ENCODE measurements around the gene CTIF. TPM values are rescaled to one million over a fixed set of nuclear protein-coding genes. Genes with fewer than 3 reads are reported as not detected.
A peak's percentile ranks its signal among the peaks of the same experiment; 100 is the strongest.

CTIF gene
- total and polyA plus RNA-seq, 12 donors, result 44.5 to 74.1 (median 58.9) TPM

GRCh38 chr18:48742304-48742703, 203.5 kb downstream of the CTIF start:
- DNase-seq (peak in 1 of 2 donors; percentile 43), ATAC-seq (peak in 3 of 8 donors; percentile 43 to 66 (median 54))
- H3K36me3 ChIP-seq, result no peaks in the 10 kb centered on the region
- H3K4me3 ChIP-seq, result no peak overlapping the region
- TF ChIP-seq, protein P1, sequence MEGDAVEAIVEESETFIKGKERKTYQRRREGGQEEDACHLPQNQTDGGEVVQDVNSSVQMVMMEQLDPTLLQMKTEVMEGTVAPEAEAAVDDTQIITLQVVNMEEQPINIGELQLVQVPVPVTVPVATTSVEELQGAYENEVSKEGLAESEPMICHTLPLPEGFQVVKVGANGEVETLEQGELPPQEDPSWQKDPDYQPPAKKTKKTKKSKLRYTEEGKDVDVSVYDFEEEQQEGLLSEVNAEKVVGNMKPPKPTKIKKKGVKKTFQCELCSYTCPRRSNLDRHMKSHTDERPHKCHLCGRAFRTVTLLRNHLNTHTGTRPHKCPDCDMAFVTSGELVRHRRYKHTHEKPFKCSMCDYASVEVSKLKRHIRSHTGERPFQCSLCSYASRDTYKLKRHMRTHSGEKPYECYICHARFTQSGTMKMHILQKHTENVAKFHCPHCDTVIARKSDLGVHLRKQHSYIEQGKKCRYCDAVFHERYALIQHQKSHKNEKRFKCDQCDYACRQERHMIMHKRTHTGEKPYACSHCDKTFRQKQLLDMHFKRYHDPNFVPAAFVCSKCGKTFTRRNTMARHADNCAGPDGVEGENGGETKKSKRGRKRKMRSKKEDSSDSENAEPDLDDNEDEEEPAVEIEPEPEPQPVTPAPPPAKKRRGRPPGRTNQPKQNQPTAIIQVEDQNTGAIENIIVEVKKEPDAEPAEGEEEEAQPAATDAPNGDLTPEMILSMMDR (IDR thresholded peaks at IDR 0.05), result no peak
- no peaks in the 10 kb centered on the region for H3K9me3 ChIP-seq
- H3K27me3 ChIP-seq, result no peaks in the 10 kb centered on the region
- WGBS, 2 donors, result 51 to 58% methylated on average over 9 of the region's 9 CpGs
- intact Hi-C loops (cut with DNase I), result loop anchor here in 1 of 10 donors (10.0 kb wide), 1 partner anchor 58 kb away; no protein-coding TSS in a partner anchor
- peaks cover 12 to 56% (median 43%) of the 10 kb centered on the region in 9 donors for H3K4me1 ChIP-seq
- H3K27ac ChIP-seq, result peak overlapping the region in 5 of 10 donors; percentile 31 to 85 (median 54)

DNA sequence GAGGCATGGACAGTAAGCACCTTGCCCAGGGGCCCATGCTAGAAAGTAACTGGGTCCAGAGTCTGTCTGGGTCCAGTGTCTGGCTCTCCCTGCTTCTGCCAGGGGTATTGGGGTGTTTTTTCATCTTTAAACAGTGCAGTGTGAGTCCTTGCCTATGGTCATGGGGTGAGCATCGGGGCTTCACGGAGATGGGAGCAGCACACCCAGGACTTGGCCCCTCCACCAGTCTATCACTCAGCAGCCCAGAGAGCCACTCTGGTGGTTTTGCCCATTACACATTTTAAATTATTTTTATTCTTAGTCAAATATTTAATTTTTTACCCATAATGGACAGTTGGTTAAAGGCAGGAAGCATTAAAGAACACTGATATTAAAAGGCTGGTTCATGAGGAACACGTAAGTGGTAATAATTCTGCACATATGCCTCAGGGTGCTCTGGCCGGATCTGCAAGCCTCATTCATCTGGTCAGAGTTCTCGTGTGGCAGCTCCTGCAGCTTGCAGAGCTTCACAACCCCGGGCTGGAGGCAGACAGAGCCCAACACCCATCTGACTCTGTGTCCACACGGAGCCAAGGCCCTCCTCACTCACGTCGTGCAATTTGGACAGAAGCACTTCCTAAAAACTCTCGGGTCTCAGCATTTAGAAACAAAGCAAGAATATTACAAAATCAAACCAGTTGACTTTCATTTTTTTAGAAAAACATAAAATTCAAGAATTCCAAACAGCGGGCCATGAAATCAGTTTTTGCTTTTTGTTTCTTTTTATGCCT, 204.1 kb downstream of the CTIF start:
- intact Hi-C loops (cut with DNase I), result loop anchor here in 1 of 10 donors (10.0 kb wide), 1 partner anchor 58 kb away; no protein-coding TSS in a partner anchor
- DNase-seq (peak; percentile 37 to 61), ATAC-seq (peak in 7 of 8 donors; percentile 62 to 89 (median 67))
- Histone ChIP-seq H3K4me1 (peaks cover 12 to 54% (median 43%) of the 10 kb centered on the region in 9 donors), H3K4me3 (no peak overlapping the region), H3K27me3 (no peaks in the 10 kb centered on the region), H3K36me3 (no peaks in the 10 kb centered on the region), H3K27ac (peak overlapping the region in 5 of 10 donors; percentile 41 to 85 (median 54)), H3K9me3 (no peaks in the 10 kb centered on the region)
- WGBS, 2 donors, result 46 to 53% methylated on average over 11 of the region's 11 CpGs
- TF ChIP-seq, protein P1 (IDR thresholded peaks at IDR 0.05), result no peak

- Histone ChIP-seq H3K4me3 (no peak overlapping the region), H3K36me3 (no peaks in the 10 kb centered on the region), H3K27me3 (no peaks in the 10 kb centered on the region), H3K9me3 (no peaks in the 10 kb centered on the region), H3K27ac (peak overlapping the region in 6 of 10 donors; percentile 17 to 85 (median 50)), H3K4me1 (peaks cover 12 to 55% (median 45%) of the 10 kb centered on the region in 9 donors)
- DNase-seq, result no peak
- no peak for ATAC-seq
- TF ChIP-seq, protein P1 (IDR thresholded peaks at IDR 0.05), result no peak
- 92% methylated on average over 4 of the region's 4 CpGs for WGBS, 2 donors
- intact Hi-C loops (cut with DNase I), result loop anchor here in 1 of 10 donors (10.0 kb wide), 1 partner anchor 59 kb away; no protein-coding TSS in a partner anchor
Observed at GRCh38 chr18:48743886-48744285, 205.1 kb downstream of the CTIF start.

DNA sequence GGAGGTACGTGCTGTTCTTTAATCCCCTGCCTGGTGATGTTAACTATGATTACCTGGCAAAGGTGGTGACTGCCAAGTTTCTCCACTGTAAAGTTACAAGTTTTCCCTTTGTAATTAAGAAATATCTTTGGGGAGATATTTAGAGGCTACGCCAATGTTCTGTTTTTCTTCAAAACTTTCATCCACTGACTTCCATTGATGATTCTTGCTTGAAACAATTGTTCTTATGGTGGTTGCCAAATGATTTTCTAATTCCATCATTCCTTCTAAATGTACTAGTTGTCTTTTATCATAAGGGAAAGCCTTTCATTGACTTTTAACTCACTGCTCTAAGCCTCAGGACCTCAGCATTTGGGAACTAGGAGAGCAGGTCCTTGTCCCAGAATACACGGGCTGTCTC, 206.5 kb downstream of the CTIF start:
- H3K36me3 ChIP-seq, result no peaks in the 10 kb centered on the region
- WGBS, 2 donors, result 81 to 94% methylated on average over 3 of the region's 3 CpGs
- TF ChIP-seq, protein P1 (IDR thresholded peaks at IDR 0.05), result no peak
- H3K9me3 ChIP-seq, result no peaks in the 10 kb centered on the region
- intact Hi-C loops (cut with DNase I), result loop anchor here in 2 of 10 donors (5.0 to 10.0 kb wide), 2 partner anchors 60 to 63 kb away; no protein-coding TSS in a partner anchor
- DNase-seq (no peak), ATAC-seq (no peak)
- H3K27ac ChIP-seq, result no peak overlapping the region
- H3K4me3 ChIP-seq, result no peak overlapping the region
- peaks cover 16 to 58% (median 45%) of the 10 kb centered on the region in 9 donors for H3K4me1 ChIP-seq
- H3K27me3 ChIP-seq, result no peaks in the 10 kb centered on the region

Measured in heart right ventricle (tissue), 16 donors.